ENCODE data around the gene TSEN15. TPM values are rescaled to one million over a fixed set of nuclear protein-coding genes. Genes with fewer than 3 reads are reported as not detected.

The TSEN15 gene
- total and polyA plus RNA-seq, 9 of the 15 experiments (the other 6 are each of a cell fraction or from before 2014, with no cell fraction given), result 25.6 to 121 (median 91.3) TPM

DNA sequence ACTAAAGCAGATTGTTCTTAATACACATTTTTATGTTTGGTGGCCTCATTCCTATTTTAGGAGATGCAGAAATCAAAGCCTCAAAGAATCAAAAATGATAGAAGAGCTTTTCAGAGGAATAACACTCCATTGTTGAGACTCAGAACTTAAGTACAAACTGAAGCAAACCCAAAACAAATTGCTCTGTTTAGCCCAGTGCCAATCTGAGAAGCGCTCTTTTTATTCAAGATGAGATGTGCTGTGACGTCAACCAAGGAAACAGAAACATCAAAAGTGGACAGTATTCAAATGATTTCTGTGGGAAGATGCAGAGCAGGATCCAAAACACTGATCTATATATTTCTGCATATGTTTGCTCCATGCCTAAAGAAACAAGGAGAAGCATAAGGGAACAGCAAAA is 32.0 kb upstream of the TSEN15 start (continued):
- TF ChIP-seq, protein P1, sequence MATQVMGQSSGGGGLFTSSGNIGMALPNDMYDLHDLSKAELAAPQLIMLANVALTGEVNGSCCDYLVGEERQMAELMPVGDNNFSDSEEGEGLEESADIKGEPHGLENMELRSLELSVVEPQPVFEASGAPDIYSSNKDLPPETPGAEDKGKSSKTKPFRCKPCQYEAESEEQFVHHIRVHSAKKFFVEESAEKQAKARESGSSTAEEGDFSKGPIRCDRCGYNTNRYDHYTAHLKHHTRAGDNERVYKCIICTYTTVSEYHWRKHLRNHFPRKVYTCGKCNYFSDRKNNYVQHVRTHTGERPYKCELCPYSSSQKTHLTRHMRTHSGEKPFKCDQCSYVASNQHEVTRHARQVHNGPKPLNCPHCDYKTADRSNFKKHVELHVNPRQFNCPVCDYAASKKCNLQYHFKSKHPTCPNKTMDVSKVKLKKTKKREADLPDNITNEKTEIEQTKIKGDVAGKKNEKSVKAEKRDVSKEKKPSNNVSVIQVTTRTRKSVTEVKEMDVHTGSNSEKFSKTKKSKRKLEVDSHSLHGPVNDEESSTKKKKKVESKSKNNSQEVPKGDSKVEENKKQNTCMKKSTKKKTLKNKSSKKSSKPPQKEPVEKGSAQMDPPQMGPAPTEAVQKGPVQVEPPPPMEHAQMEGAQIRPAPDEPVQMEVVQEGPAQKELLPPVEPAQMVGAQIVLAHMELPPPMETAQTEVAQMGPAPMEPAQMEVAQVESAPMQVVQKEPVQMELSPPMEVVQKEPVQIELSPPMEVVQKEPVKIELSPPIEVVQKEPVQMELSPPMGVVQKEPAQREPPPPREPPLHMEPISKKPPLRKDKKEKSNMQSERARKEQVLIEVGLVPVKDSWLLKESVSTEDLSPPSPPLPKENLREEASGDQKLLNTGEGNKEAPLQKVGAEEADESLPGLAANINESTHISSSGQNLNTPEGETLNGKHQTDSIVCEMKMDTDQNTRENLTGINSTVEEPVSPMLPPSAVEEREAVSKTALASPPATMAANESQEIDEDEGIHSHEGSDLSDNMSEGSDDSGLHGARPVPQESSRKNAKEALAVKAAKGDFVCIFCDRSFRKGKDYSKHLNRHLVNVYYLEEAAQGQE (IDR thresholded peaks at IDR 0.05; ENCODE audit: borderline replicate concordance), result no peak
- TF ChIP-seq, protein P1 (CRISPR knock-in tag; IDR thresholded peaks at IDR 0.05; ENCODE audit: low read depth), result no peak
- TF ChIP-seq CCAR2 (IDR thresholded peaks at IDR 0.05; ENCODE audit: low read depth, low read length) (no peak), ZNF561 (CRISPR knock-in tag; conservative IDR thresholded peaks at IDR 0.05) (no peak), CBX1 (IDR thresholded peaks at IDR 0.05; ENCODE audit: low read depth) (no peak), ZNF76 (CRISPR knock-in tag; IDR thresholded peaks at IDR 0.05; ENCODE audit: borderline replicate concordance) (no peak), PTRF (tag; IDR thresholded peaks at IDR 0.05) (no peak), TBL1XR1 (IDR thresholded peaks at IDR 0.05; ENCODE audit: low read length in 2 of 2) (no peak), HNRNPLL (IDR thresholded peaks at IDR 0.05; ENCODE audit: low read depth, low read length, poor library complexity, severe bottlenecking) (no peak)

Data from K562 (cell line).